VCaP (cell line): Measurements from ENCODE around the gene UNG.

Experiments used
- H3K27ac ChIP-seq: fragments of 450-650 bp; 2 replicates; pipeline ENCODE4 v1.5.1; 2017
- CTCF ChIP-seq: fragments of 450-650 bp; conservative IDR thresholded peaks from 2 replicates; pipeline ENCODE4 v1.5.1; 2017; ENCODE audit warnings: mild to moderate bottlenecking, moderate library complexity

The UNG gene

GRCh38 chr12:109056891-109057290 lies 40.5 kb upstream of the UNG start:
- no peak for TF ChIP-seq CTCF
- no peak overlapping the region for H3K27ac ChIP-seq

- no peak overlapping the region for H3K27ac ChIP-seq
- TF ChIP-seq CTCF = no peak
These were observed 40.0 kb upstream of the UNG start for GRCh38 chr12:109057376-109057775.

- H3K27ac ChIP-seq = no peak overlapping the region
These were observed 38.6 kb upstream of the UNG start for GRCh38 chr12:109058773-109059172.

GRCh38 chr12:109064143-109064542 lies 33.3 kb upstream of the UNG start:
- TF ChIP-seq CTCF = no peak

More at GRCh38 chr12:109058773-109059172, 38.6 kb upstream of the UNG start:
- TF ChIP-seq CTCF = no peak

GRCh38 chr12:109065154-109065852 lies 32.1 kb upstream of the UNG start:
- H3K27ac ChIP-seq = no peak overlapping the region
- TF ChIP-seq CTCF = no peak

More at GRCh38 chr12:109064143-109064542, 33.3 kb upstream of the UNG start:
- no peak overlapping the region for H3K27ac ChIP-seq

- no peak overlapping the region for H3K27ac ChIP-seq
- TF ChIP-seq CTCF = no peak
These were observed 31.6 kb upstream of the UNG start for GRCh38 chr12:109065853-109066193.

- no peak for TF ChIP-seq CTCF
These were observed 27.8 kb upstream of the UNG start for GRCh38 chr12:109069307-109070271.

More at GRCh38 chr12:109069307-109070271, 27.8 kb upstream of the UNG start:
- H3K27ac ChIP-seq = no peak overlapping the region
